M059J (cell line): ENCODE measurements around the gene FUOM. TPM values are rescaled to one million over a fixed set of nuclear protein-coding genes. Genes with fewer than 3 reads are reported as not detected.
"Not testable (repeated sequence)": the region's sequence is repeated elsewhere in the genome, so short reads cannot be mapped to it uniquely, and the experiment has no call there.

Experiments used
- DNase-seq: peaks from one replicate; pipeline ENCODE4 v3.0.0-alpha.2; 2012; ENCODE audit warnings: low read depth
- total RNA-seq: library from RNA; depleted of rRNA; stranded (reverse); fragments of >200 nt; shearing (Covaris generic); gene quantifications from 2 replicates; pipeline ENCODE4 v1.2.3, GENCODE V29; 2014

Gene FUOM
- total RNA-seq, 1 experiment from 2014 or later, result 6.5 TPM

GRCh38 chr10:133332936-133333699 is 24.7 kb downstream of the FUOM start:
- DNase-seq, result no peak

- peak; percentile 75 for DNase-seq
Measured at GRCh38 chr10:133329491-133330202, 28.2 kb downstream of the FUOM start.

DNA sequence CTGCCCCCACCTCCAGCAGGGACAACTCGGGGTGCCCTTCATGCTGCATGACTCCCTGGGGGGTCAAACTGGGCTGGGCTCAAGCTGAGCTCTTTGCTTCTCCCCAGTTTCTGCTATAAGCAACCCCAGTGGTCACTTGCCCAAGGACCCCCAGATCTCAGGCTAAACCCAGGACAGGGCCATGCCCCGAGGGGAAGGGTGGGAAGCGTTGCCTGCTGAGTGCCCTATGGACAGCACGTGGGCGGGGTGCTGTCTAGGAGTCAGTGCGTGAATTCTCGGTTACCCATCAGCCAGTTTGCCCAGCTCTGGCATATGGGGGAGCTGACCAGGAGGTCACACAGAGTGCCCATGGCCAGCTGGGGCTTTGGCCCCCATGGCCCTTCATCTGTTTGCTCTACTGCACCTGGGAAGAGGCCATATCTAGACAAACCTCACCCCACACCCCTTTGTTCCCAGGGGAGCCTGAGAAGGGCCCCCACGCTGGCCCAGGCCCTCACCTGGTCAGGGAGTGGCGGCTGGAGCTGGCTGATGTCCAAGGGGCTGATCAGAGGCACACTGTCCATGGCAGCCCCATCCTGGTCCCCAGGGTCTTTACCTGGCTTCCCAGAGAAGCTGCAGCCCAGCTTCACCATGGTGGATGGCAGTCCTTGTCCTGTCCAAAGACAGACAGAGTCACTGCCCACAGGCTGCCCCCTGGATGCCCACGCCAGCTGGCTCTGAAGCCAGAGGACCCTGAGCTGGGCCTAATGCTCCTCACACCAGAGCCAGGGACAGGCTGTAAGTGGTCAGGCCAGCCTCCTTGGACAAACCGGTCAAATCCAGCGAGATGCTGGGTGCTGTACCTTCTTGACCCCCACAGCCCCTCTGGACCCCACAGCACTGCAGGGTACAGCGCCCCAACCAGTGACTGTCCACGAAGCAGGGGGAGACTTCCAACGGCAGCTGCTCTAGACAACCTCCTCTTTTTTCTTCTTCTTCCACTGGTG is 29.2 kb downstream of the FUOM start:
- DNase-seq, result no peak

DNA sequence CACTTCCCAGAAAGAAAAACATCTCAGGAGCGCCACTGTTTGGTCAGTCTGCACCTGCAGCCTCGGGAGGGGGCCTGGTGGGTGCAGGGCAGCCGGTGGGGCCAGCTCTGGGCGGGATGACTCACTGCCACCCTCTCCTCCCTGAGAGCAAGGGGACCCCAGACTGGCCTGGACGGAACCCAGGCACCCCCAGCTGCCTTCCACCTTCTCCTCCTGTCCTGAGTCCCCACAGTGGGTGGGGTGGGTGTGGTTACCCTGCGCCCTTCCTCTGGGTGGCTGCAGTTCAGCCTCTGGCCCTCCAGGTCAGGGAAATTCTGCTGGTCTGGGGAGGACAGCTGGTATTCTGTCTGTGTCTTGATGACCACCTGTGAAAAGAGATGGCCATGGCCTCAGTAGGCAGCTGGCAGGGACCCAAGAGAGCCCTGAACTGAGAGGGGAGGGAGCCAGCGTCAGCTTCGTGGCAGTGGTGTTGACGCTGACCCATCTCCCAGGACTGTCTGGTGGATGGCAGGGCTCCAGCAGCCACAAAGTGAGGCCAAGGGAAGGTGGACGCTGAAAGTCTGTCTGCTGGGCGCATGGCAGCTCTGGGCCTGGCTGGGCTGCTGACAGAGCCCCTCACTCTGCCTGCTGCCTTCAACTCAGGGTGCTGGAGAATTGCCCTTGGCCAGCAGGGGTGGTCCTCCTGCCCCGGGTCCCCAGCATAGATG is 30.0 kb downstream of the FUOM start:
- DNase-seq, result peak; percentile 66

DNA sequence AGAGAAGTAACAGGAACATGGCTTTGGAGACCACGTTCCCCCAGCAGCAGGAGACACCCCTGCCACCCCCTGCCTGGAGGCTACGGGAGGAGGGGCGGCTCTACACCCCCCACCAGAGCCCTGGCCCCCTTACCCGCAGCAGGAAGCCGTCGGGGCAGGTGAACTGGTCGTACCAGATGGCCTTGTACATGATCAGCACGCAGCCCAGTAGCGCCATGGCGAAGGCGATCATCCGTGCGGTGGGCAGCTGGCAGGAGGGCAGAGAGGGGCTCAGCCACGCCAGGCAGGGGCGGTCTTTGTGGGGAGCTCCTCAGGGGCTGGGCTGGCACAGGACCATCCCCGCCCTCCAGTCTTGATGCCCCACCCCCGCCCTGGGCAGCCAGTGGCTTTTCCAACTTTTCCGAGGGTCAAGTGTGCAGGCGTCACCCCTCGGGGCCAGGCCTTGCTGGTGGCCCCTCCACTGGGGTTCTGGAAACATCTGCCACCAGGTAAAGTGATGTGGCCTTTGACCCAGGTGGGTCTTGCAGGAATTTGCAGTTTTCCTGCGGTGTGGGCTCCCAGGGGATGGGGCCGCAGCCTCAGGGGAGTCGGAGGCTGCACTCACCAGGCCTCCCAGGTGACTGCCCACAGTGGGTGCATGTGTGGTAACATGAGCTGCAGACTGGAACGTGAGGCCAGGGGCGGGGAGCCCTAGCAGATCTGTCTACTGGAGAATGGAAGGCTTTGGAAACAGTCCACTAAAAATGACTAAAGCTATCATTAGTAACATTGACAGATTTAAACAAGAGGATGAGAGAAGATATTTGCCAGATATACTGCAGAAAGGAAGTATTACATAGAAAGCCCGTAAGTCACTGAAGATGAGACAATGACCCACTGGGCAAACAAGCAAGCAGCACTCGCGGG is 30.8 kb downstream of the FUOM start:
- peak; percentile 39 for DNase-seq

DNA sequence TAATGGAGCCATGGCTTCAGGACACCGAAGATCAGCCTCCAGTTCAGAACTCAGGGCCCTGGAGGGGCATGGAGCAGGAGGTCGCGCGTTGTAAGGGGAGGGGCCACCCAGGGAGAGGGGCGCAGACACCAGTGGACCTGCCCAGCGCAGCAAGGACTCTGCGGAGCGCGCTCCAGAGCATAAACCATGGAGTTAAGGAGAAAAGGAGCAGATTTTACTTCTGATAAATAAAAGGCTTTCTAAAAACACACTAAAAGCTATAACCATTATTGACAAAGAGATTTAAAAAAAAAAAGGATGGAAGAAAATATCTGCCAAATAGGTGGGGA is 31.6 kb downstream of the FUOM start:
- DNase-seq, result no peak

DNA sequence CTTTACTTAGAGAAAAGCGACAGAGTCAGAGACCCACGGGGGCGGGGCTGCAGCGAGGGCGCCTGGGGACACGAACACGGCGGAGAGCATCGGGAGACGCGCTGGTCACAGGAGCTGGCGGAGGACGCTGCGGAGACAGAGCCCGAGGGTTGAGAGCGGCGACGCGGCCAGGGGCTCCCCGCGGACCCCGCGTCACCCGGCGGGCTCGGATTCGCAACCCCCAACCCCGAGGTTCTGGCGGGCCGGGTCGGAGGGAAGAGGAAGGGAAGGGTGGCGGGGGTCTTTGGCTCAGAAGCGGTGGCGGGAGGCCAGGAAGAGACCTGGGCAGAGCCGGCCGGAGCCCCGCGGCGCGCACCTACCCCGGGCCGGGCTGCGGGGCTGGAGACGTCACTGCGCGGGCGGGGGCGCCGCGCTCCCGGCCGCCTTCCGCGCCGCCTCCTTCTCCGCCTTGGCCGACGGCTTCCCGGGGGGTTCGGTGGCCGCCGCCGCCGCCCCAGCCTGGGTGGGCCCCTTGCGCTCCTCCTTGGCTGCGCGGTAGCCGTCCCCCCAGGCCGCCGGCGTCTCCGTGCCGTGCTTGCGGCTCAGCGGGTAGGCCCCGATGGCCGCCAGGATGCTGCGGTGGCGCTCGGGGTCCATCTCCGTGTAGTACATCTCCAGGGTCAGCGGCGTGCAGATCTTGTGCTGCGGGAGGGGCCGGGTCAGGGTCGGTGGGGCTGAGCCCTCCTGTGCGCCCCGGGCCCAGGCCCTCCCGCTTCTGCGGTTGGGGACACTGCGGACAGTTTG is 32.2 kb downstream of the FUOM start:
- DNase-seq, result no peak

GRCh38 chr10:133324857-133325260 is 33.0 kb downstream of the FUOM start:
- no peak for DNase-seq

DNA sequence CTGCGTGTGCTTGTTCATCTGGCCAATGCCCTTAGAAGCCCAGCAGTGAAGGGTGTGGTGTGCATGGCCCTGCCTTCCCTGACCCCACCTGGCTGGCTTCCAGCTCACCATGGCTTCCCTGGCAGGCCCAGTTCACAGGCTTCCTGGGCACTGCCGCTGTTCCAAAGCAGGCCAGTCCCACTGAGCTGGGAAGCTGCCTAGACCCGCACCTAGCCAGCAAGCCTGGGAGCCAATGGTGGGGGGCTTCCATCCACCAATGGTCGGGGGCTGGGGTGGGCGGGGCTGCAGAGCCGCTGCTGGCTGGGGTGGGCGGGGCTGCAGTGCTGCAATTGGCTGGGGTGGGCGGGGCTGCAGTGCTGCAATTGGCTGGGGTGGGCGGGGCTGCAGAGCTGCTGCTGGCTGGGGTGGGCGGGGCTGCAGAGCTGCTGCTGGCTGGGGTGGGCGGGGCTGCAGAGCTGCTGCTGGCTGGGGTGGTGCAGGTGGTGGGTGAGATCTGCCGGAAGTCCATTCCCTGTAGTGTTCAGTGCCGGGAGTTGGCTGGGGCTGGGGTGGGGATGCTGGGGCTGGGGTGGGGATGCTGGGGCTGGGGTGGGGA is 33.5 kb downstream of the FUOM start:
- DNase-seq, result peak; percentile 32

DNA sequence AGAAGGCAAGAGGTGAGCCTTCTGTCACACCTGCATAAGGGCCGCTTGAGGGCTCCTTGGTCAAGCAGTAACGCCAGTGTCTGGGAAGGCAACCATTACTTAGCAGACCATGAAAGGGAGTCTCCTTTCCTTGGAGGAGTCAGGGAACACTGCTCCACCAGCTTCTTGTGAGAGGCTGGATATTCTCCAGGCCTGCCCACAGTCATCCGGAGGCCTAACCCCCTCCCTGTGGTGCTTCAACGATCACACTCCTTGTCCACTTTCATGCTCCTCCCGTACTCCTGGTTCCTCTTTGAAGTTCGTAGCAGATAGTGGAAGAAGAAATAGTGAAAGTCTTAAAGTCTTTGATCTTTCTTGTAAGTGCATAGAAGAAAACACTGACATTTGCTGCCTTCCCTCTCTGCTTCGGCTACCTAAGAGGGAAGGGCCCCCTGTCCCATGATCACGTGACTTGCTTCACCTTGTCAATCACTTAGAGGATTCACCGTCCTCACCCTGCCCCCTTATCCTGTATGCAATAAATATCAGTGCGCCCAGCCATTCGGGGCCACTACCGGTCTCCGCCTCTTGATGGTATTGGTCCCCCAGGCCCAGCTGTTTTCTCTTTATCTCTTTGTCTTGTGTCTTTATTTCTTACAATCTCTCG is 35.6 kb downstream of the FUOM start:
- DNase-seq, result not testable (repeated sequence)

GRCh38 chr10:133320852-133321422 is 36.9 kb downstream of the FUOM start:
- not testable (repeated sequence) for DNase-seq

DNA sequence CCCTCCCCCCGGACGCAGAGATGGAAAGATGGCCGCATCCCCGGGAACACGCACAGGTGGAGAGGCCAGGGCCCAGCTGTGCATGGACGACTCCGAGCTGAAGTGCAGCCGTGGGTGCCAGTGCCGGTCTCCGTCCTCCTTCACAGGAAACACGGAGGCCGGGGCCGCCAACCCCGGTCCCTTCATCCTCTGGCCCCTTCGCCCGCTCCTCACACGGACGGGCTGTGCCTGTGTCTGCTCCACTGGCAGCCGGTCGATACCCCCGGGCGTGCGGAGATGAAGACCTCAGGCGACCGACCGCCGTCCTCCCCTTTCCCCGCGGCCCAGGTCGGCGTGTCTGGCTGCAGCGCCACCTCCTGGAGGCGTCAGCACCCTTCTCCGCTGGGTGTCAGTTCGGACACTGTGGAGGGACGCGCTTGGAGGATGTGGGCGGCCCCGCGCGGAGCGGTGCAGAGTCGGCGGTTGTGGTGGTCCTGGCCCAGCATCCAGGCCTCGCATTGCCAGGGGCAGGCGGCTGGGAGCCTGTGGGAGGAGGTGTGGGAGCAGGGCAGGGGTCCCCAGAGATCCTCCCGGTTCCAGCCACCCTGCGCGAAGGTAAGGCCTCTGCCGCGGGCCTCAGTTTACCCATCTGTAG is 39.2 kb downstream of the FUOM start:
- DNase-seq, result peak; percentile 50

GRCh38 chr10:133316732-133317131 is 41.1 kb downstream of the FUOM start:
- DNase-seq, result no peak

GRCh38 chr10:133316266-133316665 is 41.6 kb downstream of the FUOM start:
- no peak for DNase-seq

GRCh38 chr10:133315847-133316246 is 42.0 kb downstream of the FUOM start:
- no peak for DNase-seq

DNA sequence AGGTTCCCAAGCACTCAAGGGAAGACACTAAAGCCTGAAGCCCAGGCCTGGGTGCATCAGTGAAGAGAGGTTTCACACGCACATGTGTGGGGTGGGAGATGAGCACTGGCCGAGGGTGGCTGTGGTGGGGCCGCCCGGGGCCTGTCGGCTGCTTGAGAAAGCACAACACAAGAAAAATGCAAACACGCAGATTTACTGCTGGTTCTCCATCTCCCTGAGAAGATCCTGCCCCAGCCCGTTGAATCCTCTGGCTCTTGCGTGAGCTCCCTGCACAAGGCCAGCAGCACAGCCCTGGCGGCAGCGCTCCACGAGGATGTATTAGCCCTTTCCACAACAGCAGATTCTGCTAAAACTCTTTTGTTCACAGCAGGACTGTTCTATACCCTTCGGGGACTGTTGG is 42.9 kb downstream of the FUOM start:
- no peak for DNase-seq

- DNase-seq, result no peak
Measured at GRCh38 chr10:133313192-133313591, 44.6 kb downstream of the FUOM start.

GRCh38 chr10:133312769-133313145 is 45.1 kb downstream of the FUOM start:
- DNase-seq, result no peak
